HepG2 (cell line): ENCODE results near the gene ALPK1. TPM values are rescaled to one million over a fixed set of nuclear protein-coding genes. Genes with fewer than 3 reads are reported as not detected.

Source experiments
- ATAC-seq: fragments of 200-7000 bp; cut with Tn5 transposase; 3 replicates; pipeline ENCODE4 v1.9.1; 2020; ENCODE audit warnings: mild to moderate bottlenecking, moderate library complexity
- BruUV-seq: library from RNA; stranded (reverse); fragments of 400-500 nt; replicated peaks from 2 replicates; lab custom pipeline; 2021; lab: Mats Ljungman, UMichigan
- CTCF ChIA-PET: fragments of 300-600 bp; formaldehyde crosslinking; extraction: SDS; loops from one replicate; lab custom pipeline; 2021; ENCODE audit warnings: low total read pairs, inconsistent platforms, low intra/inter-chr PET ratio; lab: Yijun Ruan, JAX
- POLR2A ChIA-PET: fragments of 350-600 bp; sonication (Branson Sonifier 250); formaldehyde crosslinking; loops from one replicate; lab custom pipeline; 2020; ENCODE audit warnings: antibody characterized with exemption, inconsistent platforms; lab: Yijun Ruan, JAX
- DNase-seq: peaks from one replicate; pipeline ENCODE4 v3.0.0-alpha.2; 2015; ENCODE audit warnings: low spot score
- FAIRE-seq: peaks from 3 replicates; lab custom pipeline; 2011; peaks lifted over from hg19 to GRCh38; lab: Jason Lieb, UNC
- H2AFZ ChIP-seq: one replicate; pipeline ENCODE4 v1.6.1; 2011; ENCODE audit warnings: low read length, inconsistent platforms
- H3K27ac ChIP-seq: fragments of 300-600 bp; 3 replicates; pipeline ENCODE4 v1.8.0; 2011; ENCODE audit warnings: mixed run types, mild to moderate bottlenecking, mixed read lengths, low read length, inconsistent platforms; ENCODE audit not compliant: insufficient read depth; ENCODE audit errors: extremely low read length
- H3K27me3 ChIP-seq, 2 experiments: fragments of 200-600 bp in 1 of 2; 2 replicates in 1 of 2; 3 replicates in 1 of 2; pipeline versions ENCODE4 v1.6.0 to v1.8.0; 2011; ENCODE audit warnings: low read length in 2 of 2, mild to moderate bottlenecking in 2 of 2, moderate library complexity in 2 of 2, inconsistent platforms in 1 of 2; ENCODE audit not compliant: insufficient read depth in 2 of 2, control insufficient read depth in 1 of 2
- H3K36me3 ChIP-seq, 2 experiments: fragments of 200-600 bp in 1 of 2; replicated peaks in 1 of 2; 2 replicates in 1 of 2; 3 replicates in 1 of 2; pipeline versions ENCODE4 v1.5.1 to v1.8.0; 2011; ENCODE audit warnings: low read length in 2 of 2, inconsistent platforms in 1 of 2; ENCODE audit not compliant: insufficient read depth in 2 of 2, control insufficient read depth in 1 of 2
- H3K4me1 ChIP-seq: 2 replicates; pipeline ENCODE4 v1.5.1; 2012; ENCODE audit warnings: low read length, inconsistent platforms; ENCODE audit not compliant: insufficient read depth
- H3K4me2 ChIP-seq: 2 replicates; pipeline ENCODE4 v1.6.0; 2011; ENCODE audit warnings: low read depth, low read length, inconsistent platforms
- H3K4me3 ChIP-seq, 3 experiments: fragments of 200-600 bp in 1 of 3; sonication (generic), shearing (Covaris generic) in 1 of 3; replicated peaks in 1 of 3; 2 replicates each; pipeline ENCODE4 v1.5.1; 2011 to 2016; ENCODE audit warnings: low read length in 3 of 3, inconsistent platforms in 2 of 3, low read depth in 2 of 3, mild to moderate bottlenecking in 2 of 3, control low read depth in 1 of 3, mixed read lengths in 1 of 3; ENCODE audit not compliant: insufficient read depth in 1 of 3
- H3K79me2 ChIP-seq: one replicate; pipeline ENCODE4 v1.6.1; 2011; ENCODE audit warnings: low read length, inconsistent platforms; ENCODE audit not compliant: insufficient read depth
- H3K9ac ChIP-seq: 2 replicates; pipeline ENCODE4 v1.6.0; 2011; ENCODE audit warnings: mild to moderate bottlenecking, low read depth, low read length, inconsistent platforms; ENCODE audit not compliant: insufficient read depth
- H3K9me3 ChIP-seq: 2 replicates; pipeline ENCODE4 v1.5.1; 2012; ENCODE audit warnings: mild to moderate bottlenecking, low read length
- H4K20me1 ChIP-seq: 2 replicates; pipeline ENCODE4 v1.6.0; 2011; ENCODE audit warnings: inconsistent platforms, mild to moderate bottlenecking, low read length, moderate library complexity; ENCODE audit not compliant: insufficient read depth
- AKAP8 ChIP-seq: sonication (generic); formaldehyde crosslinking; IDR thresholded peaks from 2 replicates; pipeline ENCODE4 v1.5.1; 2020; ENCODE audit warnings: mild to moderate bottlenecking, missing genetic modification reagents
- CHCHD3 ChIP-seq: sonication (generic); formaldehyde crosslinking; IDR thresholded peaks from 2 replicates; pipeline ENCODE4 v1.8.0; 2022; ENCODE audit warnings: mild to moderate bottlenecking, missing genetic modification reagents, moderate library complexity
- HOXA5 ChIP-seq: sonication (generic); formaldehyde crosslinking; IDR thresholded peaks from 2 replicates; pipeline ENCODE4 v1.4.0; 2020; ENCODE audit warnings: missing genetic modification reagents
- KLF12 ChIP-seq: sonication (generic); formaldehyde crosslinking; IDR thresholded peaks from 2 replicates; pipeline ENCODE4 v1.4.0; 2020; ENCODE audit warnings: missing genetic modification reagents, borderline replicate concordance
- MAFK ChIP-seq, 2 experiments: IDR thresholded peaks in 1 of 2; conservative IDR thresholded peaks in 1 of 2; 2 replicates each; pipeline ENCODE4 v1.6.1; 2011; ENCODE audit warnings: improper control_type of control experiment in 2 of 2, low read length in 2 of 2
- MIER2 ChIP-seq: IDR thresholded peaks from 2 replicates; pipeline ENCODE4 v1.6.1; 2016; ENCODE audit warnings: missing biosample characterization, missing genetic modification reagents
- NAIF1 ChIP-seq: sonication (generic); formaldehyde crosslinking; IDR thresholded peaks from 2 replicates; pipeline ENCODE4 v1.5.0; 2020; ENCODE audit warnings: mild to moderate bottlenecking, missing genetic modification reagents, borderline replicate concordance
- PRPF4 ChIP-seq: fragments of 200-400 bp; formaldehyde crosslinking; IDR thresholded peaks from 2 replicates; pipeline ENCODE4 v1.6.1; 2016; ENCODE audit warnings: low read length, low read depth; ENCODE audit not compliant: poor library complexity, severe bottlenecking
- SMAD1 ChIP-seq: sonication (generic); formaldehyde crosslinking; IDR thresholded peaks from 2 replicates; pipeline ENCODE4 v1.4.0; 2020; ENCODE audit warnings: missing genetic modification reagents, low read depth, mild to moderate bottlenecking, borderline replicate concordance
- SOX5 ChIP-seq: IDR thresholded peaks from 2 replicates; pipeline ENCODE4 v1.6.1; 2016; ENCODE audit warnings: borderline replicate concordance
- TGIF2 ChIP-seq: IDR thresholded peaks from 2 replicates; pipeline ENCODE4 v1.6.1; 2016; ENCODE audit warnings: control low read depth, missing compliant biosample characterization
- XBP1 ChIP-seq: sonication (generic); formaldehyde crosslinking; IDR thresholded peaks from 2 replicates; pipeline ENCODE4 v1.5.0; 2020; ENCODE audit warnings: missing genetic modification reagents
- ZFP82 ChIP-seq: sonication (generic); formaldehyde crosslinking; IDR thresholded peaks from 2 replicates; pipeline ENCODE4 v1.5.1; 2020; ENCODE audit warnings: mild to moderate bottlenecking, missing genetic modification reagents, borderline replicate concordance
- ZNF234 ChIP-seq: sonication (generic); formaldehyde crosslinking; conservative IDR thresholded peaks from 2 replicates; pipeline ENCODE4 v1.5.1; 2020; ENCODE audit warnings: mild to moderate bottlenecking, missing genetic modification reagents
- ZNF558 ChIP-seq: sonication (generic); formaldehyde crosslinking; IDR thresholded peaks from 2 replicates; pipeline ENCODE4 v1.9.0; 2022; ENCODE audit warnings: mild to moderate bottlenecking, missing genetic modification reagents, borderline replicate concordance
- ZNF720 ChIP-seq: sonication (generic); formaldehyde crosslinking; IDR thresholded peaks from 2 replicates; pipeline ENCODE4 v1.4.0; 2020; ENCODE audit warnings: missing genetic modification reagents
- WGBS: methylation state at CpG from one replicate; pipeline ENCODE4 v1.1.6; 2017; ENCODE audit warnings: low lambda C conversion rate; 5-methylcytosine and 5-hydroxymethylcytosine counted together
- in situ Hi-C: cut with HindIII; loops from 2 replicates; pipeline ENCODE4 v1.10.0; 2017; ENCODE audit warnings: low pct_unique_long_range_greater_than_20kb; ENCODE audit not compliant: extremely low pct_ligation_motif_present
- intact Hi-C: fragments of 100-400 bp; cut with micrococcal nuclease; formaldehyde crosslinking; loops from one replicate; pipeline ENCODE4 v1.10.0; 2022; ENCODE audit not compliant: unreplicated experiment
- polyA plus RNA-seq, 8 experiments: library from polyadenylated mRNA; depleted of rRNA in 3 of 8; stranded (reverse) in 7 of 8; unstranded in 1 of 8; fragments of >200 nt; fragmentation: Illumina TruSeq in 4 of 8; extraction: Trizol in 4 of 8; gene quantifications; 2 replicates each; pipeline versions ENCODE4 v1.2.1 to v1.2.3, GENCODE V29; 2011 to 2016; ENCODE audit warnings: low read depth in 4 of 8, missing spikeins in 1 of 8, mixed read lengths in 1 of 8; ENCODE audit not compliant: insufficient read depth in 1 of 8
- total RNA-seq, 5 experiments: library from RNA; depleted of rRNA; stranded (reverse); fragments of >200 nt; fragmentation: Illumina TruSeq; extraction: Trizol; gene quantifications; 2 replicates each; pipeline ENCODE4 v1.2.3, GENCODE V29; 2016; ENCODE audit warnings: low read depth in 1 of 5
- TF ChIP-seq, protein P1 (sequence below): IDR thresholded peaks from 2 replicates; pipeline ENCODE4 v1.6.1; 2016; ENCODE audit warnings: missing compliant biosample characterization, missing genetic modification reagents, borderline replicate concordance
- TF ChIP-seq, protein P2 (sequence below): sonication (generic); formaldehyde crosslinking; IDR thresholded peaks from 2 replicates; pipeline ENCODE4 v1.4.0; 2020; ENCODE audit warnings: missing genetic modification reagents

Gene ALPK1
- total and polyA plus RNA-seq, 2 of the 13 experiments (the other 11 are each of a cell fraction or from before 2014, with no cell fraction given), result 0.61 to 1.3 TPM

DNA sequence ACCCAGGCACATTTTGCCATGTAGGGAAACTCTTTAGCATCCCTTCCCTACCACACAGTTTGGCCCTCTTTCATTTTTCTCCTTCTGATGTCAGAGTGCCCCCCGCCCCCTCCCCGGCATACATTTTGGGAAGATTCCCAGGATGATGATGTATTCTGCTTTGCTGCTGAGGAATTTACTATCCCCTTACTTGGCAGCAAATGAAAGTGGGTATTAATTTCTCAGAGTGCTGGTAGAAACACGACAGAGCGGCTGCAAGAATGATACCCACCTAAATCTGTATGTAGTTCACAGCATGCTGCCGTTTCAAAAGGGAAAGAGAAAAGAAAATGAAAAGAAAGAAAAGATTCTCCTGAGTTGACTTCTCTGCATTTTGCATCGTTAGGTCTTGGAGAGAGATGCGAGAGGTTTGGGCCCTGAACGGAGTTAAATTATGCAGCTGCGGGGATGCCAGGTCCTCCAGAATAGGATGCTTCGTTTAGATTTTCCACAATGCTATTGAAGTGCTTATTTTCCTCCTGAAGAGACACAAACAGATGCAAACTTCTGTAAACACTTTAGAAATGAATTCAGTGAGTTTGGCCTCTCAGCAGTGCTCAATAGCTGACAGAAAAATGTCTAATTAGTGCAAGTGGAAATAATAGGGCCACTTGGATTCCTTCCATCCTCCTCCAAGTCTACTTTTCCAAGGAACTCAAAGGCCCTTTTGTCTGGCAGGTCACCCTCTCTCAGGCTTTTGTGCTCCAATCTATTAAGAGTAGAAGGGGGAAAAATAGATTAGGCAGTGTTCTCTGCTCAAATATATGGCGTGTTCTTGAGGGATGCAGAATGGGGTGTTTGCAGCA lies 106.2 kb downstream of the ALPK1 start:
- 47% methylated on average over 11 of the region's 11 CpGs for WGBS
- in situ Hi-C loops, result no loop called here
- no peak overlapping the region for H3K27ac ChIP-seq
- H2AFZ ChIP-seq, result no peak overlapping the region
- no peaks in the 10 kb centered on the region; a peak in 1 of 5 replicates for H3K27me3 ChIP-seq
- ATAC-seq (no peak), DNase-seq (no peak), FAIRE-seq (no peak)
- H4K20me1 ChIP-seq, result no peaks in the 10 kb centered on the region
- H3K4me3 ChIP-seq, result no peak overlapping the region
- no peak overlapping the region for H3K4me2 ChIP-seq
- intact Hi-C loops, result loop anchor here (10.0 kb wide), 1 partner anchor 111 kb away; the partner anchor contains the start of gene NEUROG2
- H3K4me1 ChIP-seq, result no peaks in the 10 kb centered on the region
- no peaks in the 10 kb centered on the region for H3K36me3 ChIP-seq
- H3K9ac ChIP-seq, result no peak overlapping the region
- no TSS peak for BruUV-seq
- ChIA-PET POLR2A (no interaction called here), CTCF (no interaction called here)
- H3K79me2 ChIP-seq, result no peaks in the 10 kb centered on the region
- no peaks in the 10 kb centered on the region for H3K9me3 ChIP-seq
- TF ChIP-seq MAFK (conservative IDR thresholded peaks at IDR 0.05 in 1 of 2, IDR thresholded peaks at IDR 0.05 in 1 of 2; ENCODE audit: low read length in 2 of 2), result no peak
- TF ChIP-seq, protein P1, sequence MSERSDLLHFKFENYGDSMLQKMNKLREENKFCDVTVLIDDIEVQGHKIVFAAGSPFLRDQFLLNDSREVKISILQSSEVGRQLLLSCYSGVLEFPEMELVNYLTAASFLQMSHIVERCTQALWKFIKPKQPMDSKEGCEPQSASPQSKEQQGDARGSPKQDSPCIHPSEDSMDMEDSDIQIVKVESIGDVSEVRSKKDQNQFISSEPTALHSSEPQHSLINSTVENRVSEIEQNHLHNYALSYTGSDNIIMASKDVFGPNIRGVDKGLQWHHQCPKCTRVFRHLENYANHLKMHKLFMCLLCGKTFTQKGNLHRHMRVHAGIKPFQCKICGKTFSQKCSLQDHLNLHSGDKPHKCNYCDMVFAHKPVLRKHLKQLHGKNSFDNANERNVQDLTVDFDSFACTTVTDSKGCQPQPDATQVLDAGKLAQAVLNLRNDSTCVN (CRISPR knock-in tag), result no peak
- no peak for TF ChIP-seq ZNF720 (CRISPR knock-in tag)
- TF ChIP-seq, protein P2, sequence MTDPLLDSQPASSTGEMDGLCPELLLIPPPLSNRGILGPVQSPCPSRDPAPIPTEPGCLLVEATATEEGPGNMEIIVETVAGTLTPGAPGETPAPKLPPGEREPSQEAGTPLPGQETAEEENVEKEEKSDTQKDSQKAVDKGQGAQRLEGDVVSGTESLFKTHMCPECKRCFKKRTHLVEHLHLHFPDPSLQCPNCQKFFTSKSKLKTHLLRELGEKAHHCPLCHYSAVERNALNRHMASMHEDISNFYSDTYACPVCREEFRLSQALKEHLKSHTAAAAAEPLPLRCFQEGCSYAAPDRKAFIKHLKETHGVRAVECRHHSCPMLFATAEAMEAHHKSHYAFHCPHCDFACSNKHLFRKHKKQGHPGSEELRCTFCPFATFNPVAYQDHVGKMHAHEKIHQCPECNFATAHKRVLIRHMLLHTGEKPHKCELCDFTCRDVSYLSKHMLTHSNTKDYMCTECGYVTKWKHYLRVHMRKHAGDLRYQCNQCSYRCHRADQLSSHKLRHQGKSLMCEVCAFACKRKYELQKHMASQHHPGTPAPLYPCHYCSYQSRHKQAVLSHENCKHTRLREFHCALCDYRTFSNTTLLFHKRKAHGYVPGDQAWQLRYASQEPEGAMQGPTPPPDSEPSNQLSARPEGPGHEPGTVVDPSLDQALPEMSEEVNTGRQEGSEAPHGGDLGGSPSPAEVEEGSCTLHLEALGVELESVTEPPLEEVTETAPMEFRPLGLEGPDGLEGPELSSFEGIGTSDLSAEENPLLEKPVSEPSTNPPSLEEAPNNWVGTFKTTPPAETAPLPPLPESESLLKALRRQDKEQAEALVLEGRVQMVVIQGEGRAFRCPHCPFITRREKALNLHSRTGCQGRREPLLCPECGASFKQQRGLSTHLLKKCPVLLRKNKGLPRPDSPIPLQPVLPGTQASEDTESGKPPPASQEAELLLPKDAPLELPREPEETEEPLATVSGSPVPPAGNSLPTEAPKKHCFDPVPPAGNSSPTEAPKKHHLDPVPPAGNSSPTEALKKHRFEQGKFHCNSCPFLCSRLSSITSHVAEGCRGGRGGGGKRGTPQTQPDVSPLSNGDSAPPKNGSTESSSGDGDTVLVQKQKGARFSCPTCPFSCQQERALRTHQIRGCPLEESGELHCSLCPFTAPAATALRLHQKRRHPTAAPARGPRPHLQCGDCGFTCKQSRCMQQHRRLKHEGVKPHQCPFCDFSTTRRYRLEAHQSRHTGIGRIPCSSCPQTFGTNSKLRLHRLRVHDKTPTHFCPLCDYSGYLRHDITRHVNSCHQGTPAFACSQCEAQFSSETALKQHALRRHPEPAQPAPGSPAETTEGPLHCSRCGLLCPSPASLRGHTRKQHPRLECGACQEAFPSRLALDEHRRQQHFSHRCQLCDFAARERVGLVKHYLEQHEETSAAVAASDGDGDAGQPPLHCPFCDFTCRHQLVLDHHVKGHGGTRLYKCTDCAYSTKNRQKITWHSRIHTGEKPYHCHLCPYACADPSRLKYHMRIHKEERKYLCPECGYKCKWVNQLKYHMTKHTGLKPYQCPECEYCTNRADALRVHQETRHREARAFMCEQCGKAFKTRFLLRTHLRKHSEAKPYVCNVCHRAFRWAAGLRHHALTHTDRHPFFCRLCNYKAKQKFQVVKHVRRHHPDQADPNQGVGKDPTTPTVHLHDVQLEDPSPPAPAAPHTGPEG (CRISPR knock-in tag), result no peak
- no peak for TF ChIP-seq TGIF2 (CRISPR knock-in tag)
- no peak for TF ChIP-seq ZNF558 (CRISPR knock-in tag)
- no peak for TF ChIP-seq NAIF1
- TF ChIP-seq XBP1 (CRISPR knock-in tag), result no peak
- TF ChIP-seq CHCHD3, result no peak
- no peak for TF ChIP-seq PRPF4
- no peak for TF ChIP-seq ZFP82
- no peak for TF ChIP-seq SMAD1
- no peak for TF ChIP-seq HOXA5
- no peak for TF ChIP-seq AKAP8
- TF ChIP-seq ZNF234 (CRISPR knock-in tag), result no peak
- no peak for TF ChIP-seq SOX5 (CRISPR knock-in tag)
- TF ChIP-seq MIER2 (CRISPR knock-in tag), result no peak
- TF ChIP-seq KLF12 (CRISPR knock-in tag), result no peak
